Mucosa of descending colon (tissue), 3 donors: ENCODE results near the gene PPP2R1B. TPM values are rescaled to one million over a fixed set of nuclear protein-coding genes. Genes with fewer than 3 reads are reported as not detected.

Source experiments
- ATAC-seq: fragments of 200-7000 bp; cut with Tn5 transposase; one replicate; pipeline ENCODE4 v1.9.1; 2020; ENCODE audit warnings: mild to moderate bottlenecking, moderate library complexity
- DNase-seq, 3 donors: peaks; one replicate each; pipeline ENCODE4 v3.0.0-alpha.2; 2020
- H3K36me3 ChIP-seq: fragments of 200-600 bp; one replicate; pipeline ENCODE4 v1.8.0; 2021; ENCODE audit warnings: low read depth, mild to moderate bottlenecking
- H3K4me1 ChIP-seq: fragments of 200-600 bp; one replicate; pipeline ENCODE4 v1.8.0; 2021; ENCODE audit warnings: low read depth, mild to moderate bottlenecking
- H3K4me3 ChIP-seq: fragments of 200-600 bp; one replicate; pipeline ENCODE4 v1.8.0; 2021; ENCODE audit warnings: mild to moderate bottlenecking
- H3K9me3 ChIP-seq: fragments of 200-600 bp; one replicate; pipeline ENCODE4 v1.8.0; 2021; ENCODE audit warnings: mild to moderate bottlenecking
- intact Hi-C, 2 donors: fragments of 100-400 bp; cut with DNase I in 1 of 2; cut with micrococcal nuclease in 1 of 2; formaldehyde crosslinking; loops; one replicate each; pipeline versions ENCODE4 v1.11.0 to v1.11.1; 2022; cut with DNase I, micrococcal nuclease
- total RNA-seq, 3 donors: library from RNA; stranded (reverse); fragmentation: NEBNext Ultra II Directional in 2 of 3; extraction: Animal tissue kit (Norgen Biotek cat#: 25700) in 2 of 3; gene quantifications; one replicate each; pipeline versions ENCODE4 v1.2.1 to v1.2.4, GENCODE V29; 2021 to 2023
- TF ChIP-seq, protein P1 (sequence below): fragments of 200-600 bp; IDR thresholded peaks from one replicate; pipeline ENCODE4 v1.8.0; 2022; ENCODE audit warnings: antibody characterized with exemption, mild to moderate bottlenecking
- donor health status: DM: no; HTN: no; CAD: no; lungs with moderate emphysema.
- donor health status: DM: no; HTN: no; CAD: no.
- donor health status: DM: no; HTN: yes; CAD: no.

Gene PPP2R1B
- total RNA-seq, 3 donors from 2014 or later = 28.5 to 48.5 (median 47.0) TPM

DNA sequence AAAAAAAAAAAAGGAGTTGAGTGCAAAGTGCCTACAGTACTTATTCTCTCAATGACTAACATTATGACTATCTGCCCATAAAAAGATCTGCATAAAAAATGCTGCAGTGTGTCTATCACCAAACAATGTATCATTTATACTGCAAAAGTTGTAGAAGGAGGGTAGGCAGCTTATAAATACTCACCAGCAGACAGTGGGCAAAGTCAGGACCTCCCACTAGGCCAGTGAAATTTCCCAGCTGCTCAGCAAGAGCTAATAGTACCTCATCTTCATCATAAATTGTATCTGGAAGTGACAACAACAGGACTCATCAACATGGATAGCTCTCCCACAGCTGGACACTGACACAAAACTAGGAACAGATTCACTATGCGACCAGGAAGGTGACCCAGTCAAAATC lies 1.6 kb downstream of the PPP2R1B start:
- Histone ChIP-seq H3K36me3 (no peaks in the 10 kb centered on the region), H3K4me1 (peaks cover 8% of the 10 kb centered on the region), H3K4me3 (no peak overlapping the region), H3K9me3 (no peaks in the 10 kb centered on the region)
- no peak for DNase-seq
- TF ChIP-seq, protein P1, sequence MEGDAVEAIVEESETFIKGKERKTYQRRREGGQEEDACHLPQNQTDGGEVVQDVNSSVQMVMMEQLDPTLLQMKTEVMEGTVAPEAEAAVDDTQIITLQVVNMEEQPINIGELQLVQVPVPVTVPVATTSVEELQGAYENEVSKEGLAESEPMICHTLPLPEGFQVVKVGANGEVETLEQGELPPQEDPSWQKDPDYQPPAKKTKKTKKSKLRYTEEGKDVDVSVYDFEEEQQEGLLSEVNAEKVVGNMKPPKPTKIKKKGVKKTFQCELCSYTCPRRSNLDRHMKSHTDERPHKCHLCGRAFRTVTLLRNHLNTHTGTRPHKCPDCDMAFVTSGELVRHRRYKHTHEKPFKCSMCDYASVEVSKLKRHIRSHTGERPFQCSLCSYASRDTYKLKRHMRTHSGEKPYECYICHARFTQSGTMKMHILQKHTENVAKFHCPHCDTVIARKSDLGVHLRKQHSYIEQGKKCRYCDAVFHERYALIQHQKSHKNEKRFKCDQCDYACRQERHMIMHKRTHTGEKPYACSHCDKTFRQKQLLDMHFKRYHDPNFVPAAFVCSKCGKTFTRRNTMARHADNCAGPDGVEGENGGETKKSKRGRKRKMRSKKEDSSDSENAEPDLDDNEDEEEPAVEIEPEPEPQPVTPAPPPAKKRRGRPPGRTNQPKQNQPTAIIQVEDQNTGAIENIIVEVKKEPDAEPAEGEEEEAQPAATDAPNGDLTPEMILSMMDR = no peak
- intact Hi-C loops = no loop called here
- no peak for ATAC-seq

DNA sequence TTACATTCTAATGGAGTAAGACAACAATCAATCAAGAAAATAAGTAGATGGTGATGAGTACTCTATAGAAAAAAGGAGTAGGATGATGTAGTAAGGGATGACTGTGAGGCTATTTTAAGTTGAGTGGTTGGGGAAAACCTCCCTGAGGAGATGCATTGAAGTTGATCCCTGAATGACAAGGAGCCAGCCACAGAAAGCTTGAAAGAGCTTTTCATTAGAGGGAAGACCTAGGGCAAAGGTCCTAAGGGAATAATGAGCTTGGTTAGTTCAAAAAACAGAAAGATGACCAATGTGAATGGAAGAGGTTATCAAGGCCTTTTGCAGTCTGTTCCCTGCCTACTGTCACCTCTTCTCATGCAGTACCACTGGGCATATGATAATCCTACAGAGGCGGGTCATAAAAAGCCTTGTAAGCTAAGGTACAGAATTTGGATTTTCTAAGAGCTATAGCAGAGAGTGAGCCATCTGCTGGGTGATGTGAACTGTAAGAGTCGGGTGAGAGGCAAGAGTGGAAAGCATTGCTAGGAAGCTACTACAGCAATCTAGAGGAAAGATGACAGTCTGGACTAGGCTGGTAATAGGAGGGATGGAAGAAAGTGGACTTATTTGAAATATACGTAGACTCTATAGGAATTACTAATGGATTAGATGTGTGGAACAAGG lies 3.1 kb downstream of the PPP2R1B start:
- no peak for DNase-seq
- ATAC-seq = no peak
- Histone ChIP-seq H3K4me3 (no peak overlapping the region), H3K9me3 (no peaks in the 10 kb centered on the region), H3K36me3 (peaks cover 8% of the 10 kb centered on the region), H3K4me1 (peaks cover 8% of the 10 kb centered on the region)
- TF ChIP-seq, protein P1 = no peak
- intact Hi-C loops = no loop called here

DNA sequence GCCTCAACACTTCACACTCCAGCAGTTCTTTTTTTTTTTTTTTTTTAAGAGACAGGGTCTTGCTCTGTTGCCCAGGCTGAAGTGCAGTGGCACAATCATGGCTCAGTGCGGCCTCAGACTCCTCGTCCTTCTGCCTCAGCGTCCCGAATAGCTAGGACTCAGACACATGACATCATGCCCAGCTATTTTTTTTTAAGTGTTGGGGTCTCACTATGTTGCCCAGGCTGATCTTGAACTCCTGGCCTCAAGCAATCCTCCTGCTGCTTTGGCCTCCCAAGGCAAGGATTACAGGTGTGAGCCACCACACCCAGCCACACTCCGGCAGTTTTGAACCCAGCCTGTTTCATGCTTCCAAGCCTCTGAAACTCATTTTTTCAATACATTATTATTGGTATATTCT lies 3.7 kb downstream of the PPP2R1B start:
- TF ChIP-seq, protein P1 = no peak
- no peak for ATAC-seq
- no peak overlapping the region for H3K4me3 ChIP-seq
- H3K9me3 ChIP-seq = no peaks in the 10 kb centered on the region
- DNase-seq = no peak
- H3K4me1 ChIP-seq = peaks cover 8% of the 10 kb centered on the region
- H3K36me3 ChIP-seq = peaks cover 8% of the 10 kb centered on the region
- intact Hi-C loops = no loop called here

DNA sequence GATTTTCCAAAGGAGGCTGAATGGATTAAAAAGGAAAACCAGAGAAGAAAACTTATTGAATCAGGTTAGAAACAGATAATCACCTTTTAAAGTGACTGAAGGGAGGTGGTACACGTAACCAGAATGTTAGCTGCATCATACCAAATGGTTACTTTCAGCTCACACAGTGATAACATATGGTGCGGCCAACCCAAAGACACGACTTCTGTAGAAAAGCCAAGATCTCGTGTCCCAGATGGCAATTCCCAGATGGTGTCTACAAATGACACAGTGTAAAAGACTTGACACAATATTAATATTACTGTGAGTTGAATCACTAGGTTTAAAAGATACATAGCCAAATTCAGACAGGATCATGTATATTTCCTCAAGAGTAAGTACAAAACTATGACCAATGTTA lies 5.2 kb downstream of the PPP2R1B start:
- Histone ChIP-seq H3K9me3 (no peaks in the 10 kb centered on the region), H3K4me3 (no peak overlapping the region), H3K4me1 (peaks cover 8% of the 10 kb centered on the region), H3K36me3 (peaks cover 8% of the 10 kb centered on the region)
- TF ChIP-seq, protein P1 = no peak
- no peak for ATAC-seq
- intact Hi-C loops = no loop called here
- DNase-seq = no peak

DNA sequence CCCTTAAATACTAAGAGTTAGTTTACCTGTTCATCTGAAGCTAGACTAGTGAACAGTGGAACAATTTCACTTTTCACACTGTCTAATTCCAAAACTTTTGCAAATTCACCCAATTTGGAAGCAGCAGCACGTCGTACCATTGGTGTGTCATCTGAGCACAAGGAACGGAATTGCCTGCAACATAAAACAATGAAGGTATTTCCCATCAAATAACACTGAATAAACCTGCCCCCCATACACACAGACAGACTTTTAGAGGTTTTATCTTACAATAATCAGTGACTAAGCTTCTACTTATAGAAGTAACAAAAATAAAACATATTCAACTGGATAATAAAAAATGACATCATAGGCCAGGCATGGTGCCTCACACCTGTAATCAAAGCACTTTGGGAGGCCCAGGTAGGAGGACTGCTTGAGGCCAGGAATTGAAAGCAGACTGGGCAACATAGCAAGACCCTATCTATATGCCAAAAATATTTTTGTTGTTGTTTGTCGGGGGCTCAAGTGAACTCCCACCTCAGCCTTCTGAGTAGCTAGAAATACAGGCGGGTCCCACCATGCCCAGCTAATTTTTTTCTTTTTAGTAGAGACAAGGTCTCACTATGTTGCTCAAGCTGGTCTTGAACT lies 6.3 kb downstream of the PPP2R1B start:
- Histone ChIP-seq H3K4me1 (peaks cover 6% of the 10 kb centered on the region), H3K9me3 (no peaks in the 10 kb centered on the region), H3K36me3 (peaks cover 8% of the 10 kb centered on the region), H3K4me3 (no peak overlapping the region)
- intact Hi-C loops = no loop called here
- no peak for DNase-seq
- peak; percentile 25 for ATAC-seq
- TF ChIP-seq, protein P1 = no peak
